PFSK-1 (cell line): ENCODE data around the gene PLIN5.

Experiments
- POLR2AphosphoS5 ChIP-seq: IDR thresholded peaks from 2 replicates; pipeline ENCODE4 v1.6.1; 2012; ENCODE audit warnings: low read depth, mild to moderate bottlenecking, control low read depth, low read length, moderate library complexity
- SIN3A ChIP-seq: IDR thresholded peaks from 2 replicates; pipeline ENCODE4 v1.6.1; 2012; ENCODE audit warnings: mild to moderate bottlenecking, low read length, moderate library complexity, borderline replicate concordance; ENCODE audit not compliant: insufficient read depth
- TAF1 ChIP-seq: IDR thresholded peaks from 2 replicates; pipeline ENCODE4 v1.6.1; 2012; ENCODE audit warnings: low read length, control low read depth, borderline replicate concordance; ENCODE audit not compliant: insufficient read depth
- TF ChIP-seq, protein P1 (sequence below), 2 experiments: IDR thresholded peaks; 2 replicates each; pipeline versions ENCODE4 v1.6.1 to v1.8.0; 2011 to 2012; ENCODE audit warnings: low read depth in 2 of 2, low read length in 2 of 2, control low read depth in 1 of 2, inconsistent platforms in 1 of 2, mild to moderate bottlenecking in 1 of 2, moderate library complexity in 1 of 2; ENCODE audit not compliant: insufficient read depth in 1 of 2

- TF ChIP-seq POLR2AphosphoS5, result no peak
- TF ChIP-seq, protein P1, sequence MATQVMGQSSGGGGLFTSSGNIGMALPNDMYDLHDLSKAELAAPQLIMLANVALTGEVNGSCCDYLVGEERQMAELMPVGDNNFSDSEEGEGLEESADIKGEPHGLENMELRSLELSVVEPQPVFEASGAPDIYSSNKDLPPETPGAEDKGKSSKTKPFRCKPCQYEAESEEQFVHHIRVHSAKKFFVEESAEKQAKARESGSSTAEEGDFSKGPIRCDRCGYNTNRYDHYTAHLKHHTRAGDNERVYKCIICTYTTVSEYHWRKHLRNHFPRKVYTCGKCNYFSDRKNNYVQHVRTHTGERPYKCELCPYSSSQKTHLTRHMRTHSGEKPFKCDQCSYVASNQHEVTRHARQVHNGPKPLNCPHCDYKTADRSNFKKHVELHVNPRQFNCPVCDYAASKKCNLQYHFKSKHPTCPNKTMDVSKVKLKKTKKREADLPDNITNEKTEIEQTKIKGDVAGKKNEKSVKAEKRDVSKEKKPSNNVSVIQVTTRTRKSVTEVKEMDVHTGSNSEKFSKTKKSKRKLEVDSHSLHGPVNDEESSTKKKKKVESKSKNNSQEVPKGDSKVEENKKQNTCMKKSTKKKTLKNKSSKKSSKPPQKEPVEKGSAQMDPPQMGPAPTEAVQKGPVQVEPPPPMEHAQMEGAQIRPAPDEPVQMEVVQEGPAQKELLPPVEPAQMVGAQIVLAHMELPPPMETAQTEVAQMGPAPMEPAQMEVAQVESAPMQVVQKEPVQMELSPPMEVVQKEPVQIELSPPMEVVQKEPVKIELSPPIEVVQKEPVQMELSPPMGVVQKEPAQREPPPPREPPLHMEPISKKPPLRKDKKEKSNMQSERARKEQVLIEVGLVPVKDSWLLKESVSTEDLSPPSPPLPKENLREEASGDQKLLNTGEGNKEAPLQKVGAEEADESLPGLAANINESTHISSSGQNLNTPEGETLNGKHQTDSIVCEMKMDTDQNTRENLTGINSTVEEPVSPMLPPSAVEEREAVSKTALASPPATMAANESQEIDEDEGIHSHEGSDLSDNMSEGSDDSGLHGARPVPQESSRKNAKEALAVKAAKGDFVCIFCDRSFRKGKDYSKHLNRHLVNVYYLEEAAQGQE (IDR thresholded peaks at IDR 0.05; ENCODE audit: insufficient read depth in 1 of 2, low read depth in 2 of 2, low read length in 2 of 2), result no peak
- TF ChIP-seq TAF1, result no peak
- TF ChIP-seq SIN3A, result no peak
Measured at GRCh38 chr19:4531562-4532165, 3.4 kb downstream of the PLIN5 start.
